Measurements from ENCODE around the gene POLRMT.

Gene POLRMT

GRCh38 chr19:662962-663681, 29.8 kb upstream of the POLRMT start, which contains the start of gene RNF126:
TSS of gene RNF126 (minus strand) at chr19:663214. CDS start at chr19:663121, 93 bp downstream.
- peak; percentile 92 for DNase-seq

- no peak for DNase-seq
Observed at GRCh38 chr19:662207-662961, 29.0 kb upstream of the POLRMT start.

- DNase-seq: no peak
Observed at GRCh38 chr19:661427-662196, 28.3 kb upstream of the POLRMT start.

DNA sequence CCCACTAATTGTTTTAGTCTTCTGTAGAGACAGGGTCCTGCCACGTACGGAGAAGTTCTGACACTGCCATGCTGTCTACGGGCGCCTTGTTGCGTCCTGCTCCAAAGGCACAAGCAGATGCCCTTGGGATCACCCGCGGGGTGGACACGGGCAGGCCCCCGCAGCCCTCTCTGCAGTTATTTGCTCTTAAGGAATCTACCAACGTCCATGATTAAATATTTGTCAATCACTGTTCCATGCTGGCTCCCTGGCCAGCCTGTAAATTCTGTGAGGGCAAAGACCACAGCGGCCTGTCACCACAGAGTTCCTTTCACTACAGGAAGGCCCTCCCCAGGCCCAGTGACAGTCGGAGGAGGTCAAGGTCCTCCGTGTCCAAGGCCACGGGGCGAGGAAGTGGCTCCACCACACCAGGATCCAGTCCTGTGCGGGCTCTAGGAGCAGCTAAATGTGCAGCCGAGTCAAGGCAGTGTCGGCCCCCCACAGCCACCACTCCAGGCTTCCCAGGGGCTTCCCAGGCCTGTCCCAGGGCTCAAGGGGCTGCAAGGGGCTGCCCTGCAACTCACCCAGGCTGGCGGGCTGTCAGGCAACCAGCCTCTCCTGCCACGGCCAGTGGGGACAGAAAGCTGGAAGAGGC, 27.6 kb upstream of the POLRMT start:
- DNase-seq: no peak

- no peak for DNase-seq
Observed at GRCh38 chr19:658916-659839, 25.8 kb upstream of the POLRMT start.

GRCh38 chr19:658059-658839, 24.9 kb upstream of the POLRMT start:
- DNase-seq: no peak

DNA sequence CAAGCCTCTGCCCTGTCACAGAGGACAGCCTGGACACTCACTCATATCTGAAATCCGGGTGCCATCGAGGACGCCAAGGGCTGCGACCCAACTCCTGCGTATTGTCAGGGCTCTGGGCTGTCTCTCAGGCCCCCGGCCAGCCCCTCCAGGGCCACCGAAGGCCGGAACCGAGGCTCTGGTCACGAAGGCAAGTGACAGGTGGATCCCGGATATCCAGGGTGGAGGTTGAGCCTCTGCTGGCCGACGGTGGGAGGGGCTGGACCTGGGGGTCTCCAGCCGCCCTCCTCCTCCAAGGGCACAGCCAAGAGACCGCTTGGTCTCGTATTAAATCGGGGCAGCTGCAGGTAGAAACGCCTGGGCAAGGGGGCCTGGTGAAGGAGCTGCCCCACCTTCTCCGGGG, 24.3 kb upstream of the POLRMT start:
- no peak for DNase-seq

DNA sequence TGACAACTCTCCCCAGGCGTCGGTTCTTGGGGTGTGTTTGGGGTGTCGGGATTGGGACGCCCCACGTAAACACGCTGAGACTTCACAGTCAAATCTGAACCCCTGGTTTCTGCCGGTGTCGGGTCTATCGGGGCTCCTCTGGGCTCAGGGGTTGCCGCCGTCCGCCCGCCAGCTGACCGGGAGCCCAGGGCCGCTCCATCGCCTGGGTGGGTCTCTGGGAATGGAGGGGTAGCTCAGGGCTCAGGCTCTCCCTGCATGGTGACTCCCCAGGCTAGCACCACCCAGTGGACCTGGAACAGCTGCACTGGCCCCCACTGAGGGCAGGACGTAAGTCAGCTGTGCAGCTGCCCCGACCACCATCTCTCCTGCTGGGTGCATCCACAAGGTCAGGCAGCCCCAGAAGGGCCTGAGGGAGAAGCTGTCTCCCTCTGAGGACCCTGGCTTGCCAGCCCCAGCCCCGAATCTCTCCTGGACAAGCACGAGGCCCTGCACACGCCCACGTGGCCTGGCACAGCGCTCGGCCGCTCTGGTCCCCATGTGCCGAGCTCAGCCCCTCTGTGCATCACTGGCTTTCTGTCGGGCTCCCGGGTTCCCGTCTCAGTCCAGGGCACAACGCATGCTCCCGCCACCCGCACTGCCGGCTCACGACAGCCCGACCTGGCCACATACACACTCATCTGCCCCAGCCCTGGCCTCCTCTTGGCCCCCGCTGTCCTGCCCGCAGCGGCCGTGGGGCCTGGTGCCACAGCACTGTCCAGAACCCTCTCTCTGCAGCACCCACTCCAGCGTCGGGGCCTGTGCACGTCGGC, 23.6 kb upstream of the POLRMT start:
- DNase-seq: no peak

DNA sequence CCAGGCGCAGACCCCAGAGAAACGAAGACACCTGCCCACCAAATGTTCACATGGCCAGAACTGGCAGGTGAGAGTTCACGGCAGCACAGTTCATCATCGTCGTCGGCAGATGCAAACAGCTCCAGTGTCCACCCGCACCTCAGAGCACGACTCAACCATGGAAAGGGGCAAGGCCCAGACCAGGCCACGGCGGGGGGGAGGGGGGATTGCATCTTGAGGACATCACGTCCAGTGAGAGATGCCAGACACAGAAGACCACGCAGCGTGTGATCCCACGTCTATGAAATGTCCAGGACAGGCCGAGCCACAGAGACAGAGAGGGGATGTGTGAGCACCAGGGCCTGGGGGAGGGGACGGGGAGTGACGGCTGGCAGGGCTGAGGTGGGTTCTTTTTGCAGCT, 22.4 kb upstream of the POLRMT start:
- DNase-seq: no peak

- DNase-seq: no peak
Observed at GRCh38 chr19:653425-653824, 20.1 kb upstream of the POLRMT start.

DNA sequence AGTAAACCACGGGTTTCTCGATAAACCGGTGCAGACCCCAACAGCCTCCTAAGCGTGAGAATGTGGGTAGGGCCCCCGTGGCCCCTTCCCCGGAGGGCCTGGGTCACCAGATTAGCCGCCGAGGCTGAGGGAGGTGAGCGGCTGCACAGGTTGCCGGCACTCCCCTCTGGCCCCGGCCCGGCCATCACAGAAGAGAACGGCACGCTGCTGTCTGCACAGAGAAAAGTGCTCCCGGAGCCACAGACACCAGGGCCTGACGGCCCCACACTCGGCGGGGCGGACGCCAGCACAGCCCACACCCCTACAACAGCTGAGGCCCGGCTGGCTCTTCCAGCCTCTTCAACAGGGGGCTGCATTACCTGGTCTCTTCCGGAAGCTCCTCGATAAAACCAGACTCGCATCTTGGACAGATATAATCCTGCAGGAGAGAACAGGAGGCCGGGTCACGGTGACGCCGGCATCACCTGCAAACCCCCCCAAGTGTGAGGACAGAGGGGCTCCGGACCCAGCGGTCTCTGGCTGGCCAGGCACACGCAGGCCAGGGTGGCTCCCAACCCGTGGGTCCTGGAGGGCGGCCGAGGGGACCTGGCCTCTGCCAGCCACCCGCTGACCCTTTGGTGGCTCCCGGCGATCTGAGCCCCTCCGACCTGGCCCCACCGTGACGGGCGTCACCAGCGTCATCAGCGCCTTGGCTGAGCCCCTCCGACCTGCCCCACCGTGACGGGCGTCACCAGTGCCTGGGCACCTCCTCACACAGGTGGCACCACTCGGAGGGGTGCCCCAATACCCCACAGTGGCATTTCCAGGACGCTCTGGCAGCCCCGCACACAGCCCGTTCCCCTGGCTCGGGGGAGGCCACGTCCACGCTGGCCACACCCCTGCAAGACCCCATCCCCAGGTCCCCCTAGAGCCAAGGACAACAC, 19.4 kb upstream of the POLRMT start:
- no peak for DNase-seq

DNA sequence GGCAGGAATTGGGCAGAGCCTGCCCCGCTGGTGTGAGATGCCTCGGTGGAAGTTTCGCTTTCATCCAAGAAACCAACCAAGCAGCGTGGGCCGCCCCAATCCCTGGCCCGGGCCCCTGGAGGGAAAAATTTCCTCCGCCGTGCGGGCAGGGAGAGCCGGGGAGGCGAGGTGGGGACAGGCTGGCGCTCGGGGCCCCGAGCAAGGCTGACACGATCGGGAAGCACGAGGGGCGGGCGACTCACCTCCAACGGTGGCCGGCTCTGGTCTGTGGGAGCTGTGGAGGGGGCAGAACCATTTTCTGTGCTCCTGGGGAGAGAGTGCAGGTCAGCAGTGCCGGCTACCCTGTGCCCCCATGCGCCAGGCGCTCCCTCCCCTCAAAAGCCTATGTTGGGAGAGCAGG, 18.7 kb upstream of the POLRMT start:
- DNase-seq: no peak

- no peak for DNase-seq
Observed at GRCh38 chr19:651114-651818, 17.9 kb upstream of the POLRMT start.

- DNase-seq: no peak
Observed at GRCh38 chr19:650121-650520, 16.8 kb upstream of the POLRMT start.

- DNase-seq: no peak
Observed at GRCh38 chr19:648904-649801, 15.8 kb upstream of the POLRMT start.

GRCh38 chr19:648305-648704, 15.0 kb upstream of the POLRMT start:
- peak; percentile 45 for DNase-seq

- DNase-seq: no peak
Observed at GRCh38 chr19:647566-648284, 14.4 kb upstream of the POLRMT start.

Measured in islet precursor cell (in vitro differentiated cells).